Loucy (cell line): ENCODE measurements around the gene CDC14A.
"Not testable (repeated sequence)": the region's sequence is repeated elsewhere in the genome, so short reads cannot be mapped to it uniquely, and the experiment has no call there.

Experiments
- H2AFZ ChIP-seq: fragments of 200-600 bp; sonication (generic); 2 replicates; pipeline ENCODE4 v1.6.0; 2016; ENCODE audit warnings: antibody characterized with exemption, mild to moderate bottlenecking, low read length, moderate library complexity
- H3F3A ChIP-seq: fragments of 200-600 bp; 2 replicates; pipeline ENCODE4 v1.6.0; 2016; ENCODE audit warnings: antibody characterized with exemption, low read depth, mild to moderate bottlenecking
- H3K27me3 ChIP-seq: fragments of 200-600 bp; sonication (generic); 2 replicates; pipeline ENCODE4 v1.6.1; 2014; ENCODE audit warnings: low read length, mild to moderate bottlenecking; ENCODE audit not compliant: insufficient read depth, poor library complexity, severe bottlenecking
- H3K36me3 ChIP-seq: fragments of 200-600 bp; sonication (generic); 2 replicates; pipeline ENCODE4 v1.6.1; 2016; ENCODE audit warnings: low read length; ENCODE audit not compliant: insufficient read depth
- H3K4me1 ChIP-seq: fragments of 200-600 bp; sonication (generic); 2 replicates; pipeline ENCODE4 v1.5.1; 2014; ENCODE audit warnings: low read length, mild to moderate bottlenecking; ENCODE audit not compliant: insufficient read depth, poor library complexity, severe bottlenecking
- H3K4me2 ChIP-seq: fragments of 200-600 bp; sonication (generic); 2 replicates; pipeline ENCODE4 v1.6.0; 2014; ENCODE audit warnings: antibody characterized with exemption, low read length, low read depth, mild to moderate bottlenecking; ENCODE audit not compliant: poor library complexity, severe bottlenecking
- H3K4me3 ChIP-seq: fragments of 200-600 bp; sonication (generic); 2 replicates; pipeline ENCODE4 v1.5.1; 2014; ENCODE audit warnings: low read length, mild to moderate bottlenecking, mixed read lengths; ENCODE audit not compliant: poor library complexity, severe bottlenecking
- H3K79me2 ChIP-seq: fragments of 200-600 bp; sonication (generic); 2 replicates; pipeline ENCODE4 v1.6.1; 2014; ENCODE audit warnings: low read length; ENCODE audit not compliant: insufficient read depth
- H3K9ac ChIP-seq: fragments of 200-600 bp; sonication (generic); 2 replicates; pipeline ENCODE4 v1.6.0; 2014; ENCODE audit warnings: mild to moderate bottlenecking, low read depth, low read length, moderate library complexity; ENCODE audit not compliant: poor library complexity, severe bottlenecking
- H3K9me2 ChIP-seq: fragments of 200-600 bp; sonication (generic); replicated peaks from 2 replicates; pipeline ENCODE4 v1.6.1; 2016; ENCODE audit warnings: low read depth, low read length, mixed read lengths
- H3K9me3 ChIP-seq: fragments of 200-600 bp; sonication (generic); 2 replicates; pipeline ENCODE4 v1.6.1; 2014; ENCODE audit warnings: mild to moderate bottlenecking, antibody characterized with exemption, low read length, low read depth; ENCODE audit not compliant: insufficient read depth
- H4K20me1 ChIP-seq: fragments of 200-600 bp; sonication (generic); 2 replicates; pipeline ENCODE4 v1.6.0; 2014; ENCODE audit warnings: antibody characterized with exemption, low read length, mild to moderate bottlenecking; ENCODE audit not compliant: insufficient read depth, poor library complexity, severe bottlenecking
- EZH2phosphoT487 ChIP-seq: fragments of 200-600 bp; IDR thresholded peaks from 2 replicates; pipeline ENCODE4 v1.6.1; 2018; ENCODE audit warnings: antibody characterized with exemption, mild to moderate bottlenecking, moderate library complexity, borderline replicate concordance
- TF ChIP-seq, protein P1 (sequence below): fragments of 200-600 bp; sonication (generic); conservative IDR thresholded peaks from 2 replicates; pipeline ENCODE4 v1.5.1; 2014; ENCODE audit warnings: mild to moderate bottlenecking, antibody characterized with exemption, low read length

Gene CDC14A

DNA sequence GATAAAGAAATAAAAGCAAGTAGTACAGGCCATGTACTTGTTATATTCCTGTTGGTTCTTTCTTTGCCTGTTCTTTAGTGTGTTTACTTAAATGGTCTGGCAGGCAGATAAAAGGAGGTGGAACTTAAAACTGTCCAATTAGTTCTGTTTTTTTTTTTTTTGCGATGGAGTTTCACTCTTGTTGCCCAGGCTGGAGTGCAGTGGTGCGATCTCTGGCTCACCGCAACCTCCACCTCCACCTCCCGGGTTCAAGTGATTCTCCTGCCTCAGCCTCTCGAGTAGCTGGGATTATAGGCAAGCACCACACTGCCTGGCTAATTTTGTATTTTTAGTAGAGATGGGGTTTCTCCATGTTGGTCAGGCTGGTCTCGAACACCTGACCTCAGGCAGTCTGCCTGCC, 24.6 kb downstream of the CDC14A start:
- not testable (repeated sequence) for H3K4me2 ChIP-seq, H3F3A ChIP-seq, H4K20me1 ChIP-seq, H3K9me2 ChIP-seq, H3K4me3 ChIP-seq, H3K9ac ChIP-seq, H3K9me3 ChIP-seq, H2AFZ ChIP-seq, H3K27me3 ChIP-seq
- Histone ChIP-seq H3K36me3 (peaks cover 12% of the 10 kb centered on the region; the same call in 1 of the 2 replicates), H3K4me1 (peaks cover 19% of the 10 kb centered on the region), H3K79me2 (peaks cover 21% of the 10 kb centered on the region)

DNA sequence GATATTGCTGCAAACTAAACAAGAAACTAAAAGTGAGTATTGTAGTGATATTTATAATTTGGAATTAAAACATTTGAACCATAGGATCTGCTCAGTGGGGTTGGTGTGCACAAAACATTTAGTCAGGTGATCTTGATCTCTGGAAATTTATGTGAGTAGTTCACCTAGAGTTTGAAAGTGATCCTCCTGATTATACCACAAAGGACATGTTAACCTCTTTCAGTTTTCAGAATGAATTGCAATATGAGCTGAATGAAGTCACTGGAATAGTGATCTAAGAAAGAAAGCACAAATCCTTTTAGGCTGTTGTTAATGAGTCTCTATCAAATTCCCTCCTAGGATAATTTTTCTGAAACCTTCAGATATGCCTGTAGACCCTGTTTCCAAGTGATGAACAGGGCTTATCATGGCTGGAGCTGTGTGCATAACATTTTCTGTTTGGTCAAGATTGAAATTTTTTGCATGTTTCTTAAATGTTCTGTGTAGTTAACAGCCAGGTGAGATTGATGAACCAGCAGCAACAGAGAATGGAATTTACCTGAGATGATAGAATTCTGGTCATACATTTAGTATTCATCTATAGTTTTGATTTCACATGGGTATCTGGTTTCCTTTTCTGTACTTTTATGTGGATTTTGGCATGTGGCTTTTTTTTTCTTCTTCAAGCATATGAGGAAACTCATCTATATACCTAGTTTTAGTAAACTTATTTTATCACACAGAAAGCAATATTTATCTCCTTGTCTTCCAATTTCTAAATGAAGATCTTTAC, 25.5 kb downstream of the CDC14A start:
- H3K27me3 ChIP-seq = no peaks in the 10 kb centered on the region
- H4K20me1 ChIP-seq = no peaks in the 10 kb centered on the region
- no peak overlapping the region for H3K4me2 ChIP-seq
- H3K9me3 ChIP-seq = no peaks in the 10 kb centered on the region
- no peak overlapping the region for H3K4me3 ChIP-seq
- H3K9me2 ChIP-seq = no peaks in the 10 kb centered on the region
- no peak overlapping the region for H3K9ac ChIP-seq
- no peaks in the 10 kb centered on the region for H3F3A ChIP-seq
- TF ChIP-seq EZH2phosphoT487 = no peak
- TF ChIP-seq, protein P1, sequence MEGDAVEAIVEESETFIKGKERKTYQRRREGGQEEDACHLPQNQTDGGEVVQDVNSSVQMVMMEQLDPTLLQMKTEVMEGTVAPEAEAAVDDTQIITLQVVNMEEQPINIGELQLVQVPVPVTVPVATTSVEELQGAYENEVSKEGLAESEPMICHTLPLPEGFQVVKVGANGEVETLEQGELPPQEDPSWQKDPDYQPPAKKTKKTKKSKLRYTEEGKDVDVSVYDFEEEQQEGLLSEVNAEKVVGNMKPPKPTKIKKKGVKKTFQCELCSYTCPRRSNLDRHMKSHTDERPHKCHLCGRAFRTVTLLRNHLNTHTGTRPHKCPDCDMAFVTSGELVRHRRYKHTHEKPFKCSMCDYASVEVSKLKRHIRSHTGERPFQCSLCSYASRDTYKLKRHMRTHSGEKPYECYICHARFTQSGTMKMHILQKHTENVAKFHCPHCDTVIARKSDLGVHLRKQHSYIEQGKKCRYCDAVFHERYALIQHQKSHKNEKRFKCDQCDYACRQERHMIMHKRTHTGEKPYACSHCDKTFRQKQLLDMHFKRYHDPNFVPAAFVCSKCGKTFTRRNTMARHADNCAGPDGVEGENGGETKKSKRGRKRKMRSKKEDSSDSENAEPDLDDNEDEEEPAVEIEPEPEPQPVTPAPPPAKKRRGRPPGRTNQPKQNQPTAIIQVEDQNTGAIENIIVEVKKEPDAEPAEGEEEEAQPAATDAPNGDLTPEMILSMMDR = no peak
- no peak overlapping the region for H2AFZ ChIP-seq
- H3K36me3 ChIP-seq = peaks cover 12% of the 10 kb centered on the region; the same call in 1 of the 2 replicates
- H3K4me1 ChIP-seq = peaks cover 12% of the 10 kb centered on the region
- H3K79me2 ChIP-seq = peaks cover 15% of the 10 kb centered on the region

DNA sequence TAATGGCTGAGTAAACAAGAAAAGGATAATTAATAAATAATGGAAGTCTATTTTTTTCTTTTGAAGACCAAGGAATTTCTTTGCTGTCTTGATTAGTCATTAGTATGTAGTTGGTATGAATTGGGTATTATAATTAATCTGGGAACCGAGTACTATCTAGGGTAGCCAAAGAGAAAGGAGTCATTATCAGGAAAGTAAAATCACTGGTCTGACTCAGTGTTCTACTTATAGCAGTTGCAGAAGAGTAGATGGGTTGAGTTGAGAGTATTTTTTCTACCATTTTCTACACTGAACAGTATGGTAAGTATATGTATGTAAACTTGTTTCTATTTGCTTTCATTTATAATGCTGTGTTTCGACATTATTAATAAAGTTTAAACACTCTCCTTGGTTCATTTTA, 26.6 kb downstream of the CDC14A start:
- H3K9me2 ChIP-seq = no peaks in the 10 kb centered on the region
- H3K4me1 ChIP-seq = peaks cover 12% of the 10 kb centered on the region
- no peak overlapping the region for H3K4me3 ChIP-seq
- TF ChIP-seq EZH2phosphoT487 = no peak
- TF ChIP-seq, protein P1 = no peak
- no peak overlapping the region for H3K4me2 ChIP-seq
- peaks cover 12% of the 10 kb centered on the region; the same call in 1 of the 2 replicates for H3K36me3 ChIP-seq
- H3K9ac ChIP-seq = no peak overlapping the region
- no peaks in the 10 kb centered on the region for H3K9me3 ChIP-seq
- peaks cover 15% of the 10 kb centered on the region for H3K79me2 ChIP-seq
- H2AFZ ChIP-seq = no peak overlapping the region
- no peaks in the 10 kb centered on the region for H3K27me3 ChIP-seq
- H4K20me1 ChIP-seq = no peaks in the 10 kb centered on the region
- H3F3A ChIP-seq = no peaks in the 10 kb centered on the region

DNA sequence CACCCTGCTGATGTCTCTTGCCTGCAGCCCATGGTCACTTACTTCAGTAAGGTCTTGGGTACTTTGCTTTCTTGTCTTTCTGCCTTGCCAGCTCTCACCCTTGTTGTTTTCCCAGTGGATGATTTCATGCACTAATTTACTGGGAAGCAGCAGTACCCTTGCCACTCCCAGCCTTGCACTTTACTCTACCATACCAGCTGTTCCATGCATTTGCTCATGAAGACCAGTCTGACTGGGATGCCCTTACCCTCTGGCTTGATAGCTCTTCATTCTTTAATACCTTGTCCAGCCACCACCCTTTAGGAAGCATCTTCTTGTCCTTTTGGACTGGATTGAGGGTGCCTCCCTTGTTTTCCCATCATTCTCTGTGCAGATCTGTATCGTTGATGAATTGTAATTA, 28.3 kb downstream of the CDC14A start:
- TF ChIP-seq EZH2phosphoT487 = no peak
- TF ChIP-seq, protein P1 = no peak
- Histone ChIP-seq H3K79me2 (peaks cover 15% of the 10 kb centered on the region), H3K9ac (no peak overlapping the region)

More for the DNA sequence above, 28.3 kb downstream of the CDC14A start:
- Histone ChIP-seq H3K36me3 (peaks cover 15% of the 10 kb centered on the region; the same call in 1 of the 2 replicates), H3K9me3 (no peaks in the 10 kb centered on the region), H2AFZ (no peak overlapping the region), H3K27me3 (no peaks in the 10 kb centered on the region), H4K20me1 (no peaks in the 10 kb centered on the region), H3K4me2 (no peak overlapping the region), H3F3A (no peaks in the 10 kb centered on the region), H3K9me2 (no peaks in the 10 kb centered on the region), H3K4me3 (no peak overlapping the region), H3K4me1 (peaks cover 12% of the 10 kb centered on the region)
